GM12864 (cell line): Measurements from ENCODE around the gene DPPA5.
"Not testable (repeated sequence)": the region's sequence is repeated elsewhere in the genome, so short reads cannot be mapped to it uniquely, and the experiment has no call there.

ENCODE experiments used
- DNase-seq: peaks from one replicate; pipeline ENCODE4 v3.0.0-alpha.2; 2011; ENCODE audit warnings: low read depth
- H3K4me3 ChIP-seq: 2 replicates; pipeline ENCODE4 v1.5.1; 2011; ENCODE audit warnings: mild to moderate bottlenecking, low read depth, low read length, control low read depth
- CTCF ChIP-seq: IDR thresholded peaks from 2 replicates; pipeline ENCODE4 v1.5.1; 2011; ENCODE audit warnings: low read depth, mild to moderate bottlenecking, moderate library complexity, low read length, control low read depth, inconsistent platforms; ENCODE audit errors: missing control alignments

DPPA5 gene

DNA sequence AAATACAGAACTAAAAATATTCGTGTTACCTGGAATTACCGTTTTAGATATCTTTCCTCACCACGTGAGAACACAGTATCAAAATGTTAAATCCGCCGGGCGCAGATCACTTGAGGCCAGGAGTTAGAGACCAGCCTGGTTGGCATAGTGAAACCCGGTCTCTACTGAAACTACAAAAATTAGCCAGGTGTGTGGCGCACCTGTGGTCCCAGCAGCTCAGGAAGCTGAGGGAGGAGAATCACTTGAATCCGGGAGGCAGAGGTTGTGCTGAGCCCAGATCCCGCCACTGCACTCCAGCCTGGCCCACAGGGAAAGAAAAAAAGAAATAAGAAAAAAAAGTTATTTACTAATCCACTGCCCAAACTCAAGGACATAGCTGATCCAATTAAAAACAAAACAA, 35.8 kb upstream of the DPPA5 start:
- no peak for DNase-seq
- no peak for TF ChIP-seq CTCF
- H3K4me3 ChIP-seq: no peak overlapping the region

DNA sequence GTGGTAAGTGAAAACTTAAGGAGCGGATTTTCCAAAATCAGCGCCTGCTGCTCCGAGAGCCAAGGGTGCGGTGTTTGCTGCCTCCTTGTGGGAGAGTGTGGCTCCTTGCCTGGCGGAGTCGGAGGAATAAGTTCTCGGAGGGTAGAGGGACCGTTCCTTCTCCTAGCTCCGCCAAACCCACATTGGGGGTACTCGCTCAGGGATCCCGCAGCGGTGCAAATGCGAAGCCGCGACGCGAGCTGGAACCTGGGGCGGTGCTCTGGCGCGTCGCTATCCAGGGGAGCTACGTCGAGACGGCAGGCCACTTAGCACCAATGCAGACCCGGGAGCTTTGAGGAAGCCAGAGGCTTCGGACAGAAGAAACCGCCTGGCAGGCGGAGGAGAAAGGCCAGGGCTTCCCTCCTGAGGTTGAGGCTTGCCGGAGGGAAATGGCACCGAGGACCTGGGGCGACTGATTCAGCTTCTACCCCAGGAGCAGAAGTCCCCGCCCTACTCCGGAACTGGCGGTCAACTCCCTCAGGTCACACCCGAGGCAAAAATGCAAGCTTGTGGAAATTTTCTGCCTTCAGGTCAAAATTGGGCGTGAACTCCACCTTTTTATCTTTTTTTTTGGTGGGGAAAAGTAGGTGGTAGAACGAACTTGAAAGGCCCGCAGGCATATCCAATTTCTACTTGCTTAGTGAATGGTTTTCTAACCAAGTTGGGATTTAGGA, 34.9 kb upstream of the DPPA5 start:
- peak; percentile 56 for TF ChIP-seq CTCF
- DNase-seq: peak; percentile 40
- peak overlapping the region; percentile 66 for H3K4me3 ChIP-seq

GRCh38 chr6:73388433-73388799, 34.3 kb upstream of the DPPA5 start:
- H3K4me3 ChIP-seq: peak overlapping the region; percentile 66
- TF ChIP-seq CTCF: no peak
- DNase-seq: no peak

DNA sequence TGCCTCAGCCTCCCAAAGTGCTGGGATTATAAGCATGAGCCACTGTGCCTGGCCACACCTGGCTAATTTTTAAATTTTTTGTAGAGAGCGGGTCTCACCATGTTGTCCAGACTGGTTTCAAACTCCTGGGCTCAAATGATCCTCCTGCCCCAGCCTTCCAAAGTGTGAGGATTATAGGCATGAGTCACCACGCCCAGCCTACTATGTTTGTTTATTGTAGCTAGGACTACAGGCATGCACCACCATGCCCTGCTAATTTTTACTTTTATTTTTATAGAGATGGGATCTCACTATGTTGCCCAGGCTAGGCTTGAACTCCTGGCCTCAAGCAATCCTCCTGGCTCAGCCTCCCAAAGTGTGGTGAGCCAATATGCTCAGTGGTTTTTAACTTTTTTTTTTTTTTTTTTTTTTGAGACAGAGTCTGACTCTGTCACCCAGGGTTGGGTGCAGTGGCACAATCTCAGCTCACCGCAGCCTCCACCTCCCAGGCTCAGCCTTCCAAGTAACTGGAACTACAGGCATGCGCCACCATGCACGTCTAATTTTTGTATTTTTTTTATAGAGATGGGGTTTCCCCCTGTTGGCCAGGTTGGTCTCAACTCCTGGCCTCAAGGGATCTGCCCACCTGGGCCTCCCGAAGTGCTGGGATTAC, 28.5 kb upstream of the DPPA5 start:
- no peak for TF ChIP-seq CTCF
- no peak for DNase-seq
- no peak overlapping the region for H3K4me3 ChIP-seq

- not testable (repeated sequence) for H3K4me3 ChIP-seq, DNase-seq
Measured at GRCh38 chr6:73381531-73381930, 27.5 kb upstream of the DPPA5 start.

DNA sequence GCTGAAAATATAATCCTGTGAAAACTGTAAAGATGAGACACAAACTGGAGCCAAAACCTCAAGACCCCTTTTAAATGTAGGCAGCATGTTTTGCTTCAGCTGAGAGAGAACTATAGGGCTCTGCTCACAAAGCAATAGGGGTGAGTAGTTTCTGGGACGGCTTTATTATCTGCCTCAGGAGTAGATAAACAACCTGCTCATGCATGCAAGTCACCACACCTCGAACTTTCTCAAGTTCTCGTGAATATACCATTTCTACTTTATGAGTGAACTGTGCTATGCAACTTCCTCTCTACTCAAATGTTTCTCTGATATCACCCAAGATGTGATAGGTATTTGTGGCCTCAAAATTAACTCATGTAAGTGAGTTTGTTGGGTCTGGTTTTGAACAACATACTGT, 23.1 kb upstream of the DPPA5 start:
- no peak overlapping the region for H3K4me3 ChIP-seq
- DNase-seq: no peak
- TF ChIP-seq CTCF: no peak

GRCh38 chr6:73375216-73375615, 21.1 kb upstream of the DPPA5 start:
- no peak for TF ChIP-seq CTCF
- H3K4me3 ChIP-seq: no peak overlapping the region
- no peak for DNase-seq
